ENCODE data around the gene MOV10. TPM values are rescaled to one million over a fixed set of nuclear protein-coding genes. Genes with fewer than 3 reads are reported as not detected.

MOV10 gene
- total and polyA plus RNA-seq, 9 of the 15 experiments (the other 6 are each of a cell fraction or from before 2014, with no cell fraction given), result 16.7 to 105 (median 49.5) TPM

- TF ChIP-seq TEAD1 (CRISPR knock-in tag; IDR thresholded peaks at IDR 0.05), result 0 out of 4 replicates have a peak, but pooled peaks of 1 of the 2 experiments have one; percentile 20
- peak; percentile 63 for TF ChIP-seq ARID1B (IDR thresholded peaks at IDR 0.05)
- TF ChIP-seq DACH1 (IDR thresholded peaks at IDR 0.05; ENCODE audit: partially characterized antibody), result peak; percentile 48
- TF ChIP-seq BCLAF1 (IDR thresholded peaks at IDR 0.05; ENCODE audit: borderline replicate concordance in 1 of 2, control insufficient read depth in 1 of 2, low read depth in 2 of 2, low read length in 1 of 2), result no peak
- peak; percentile 49; the same call in 1 of the 2 replicates for TF ChIP-seq CBFA2T3 (IDR thresholded peaks at IDR 0.05)
- TF ChIP-seq JUN (IDR thresholded peaks at IDR 0.05; ENCODE audit: borderline replicate concordance, low read depth, low read length), result no peak
- no peak for TF ChIP-seq JUN (CRISPR knock-in tag; IDR thresholded peaks at IDR 0.05; ENCODE audit: borderline replicate concordance)
- TF ChIP-seq ZBTB9 (CRISPR knock-in tag; IDR thresholded peaks at IDR 0.05), result no peak
- no peak for TF ChIP-seq ASH1L (IDR thresholded peaks at IDR 0.05; ENCODE audit: borderline replicate concordance, low read depth, partially characterized antibody)
- TF ChIP-seq, protein P1, sequence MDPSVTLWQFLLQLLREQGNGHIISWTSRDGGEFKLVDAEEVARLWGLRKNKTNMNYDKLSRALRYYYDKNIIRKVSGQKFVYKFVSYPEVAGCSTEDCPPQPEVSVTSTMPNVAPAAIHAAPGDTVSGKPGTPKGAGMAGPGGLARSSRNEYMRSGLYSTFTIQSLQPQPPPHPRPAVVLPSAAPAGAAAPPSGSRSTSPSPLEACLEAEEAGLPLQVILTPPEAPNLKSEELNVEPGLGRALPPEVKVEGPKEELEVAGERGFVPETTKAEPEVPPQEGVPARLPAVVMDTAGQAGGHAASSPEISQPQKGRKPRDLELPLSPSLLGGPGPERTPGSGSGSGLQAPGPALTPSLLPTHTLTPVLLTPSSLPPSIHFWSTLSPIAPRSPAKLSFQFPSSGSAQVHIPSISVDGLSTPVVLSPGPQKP (CRISPR knock-in tag; IDR thresholded peaks at IDR 0.05), result no peak
- TF ChIP-seq ZFP30 (CRISPR knock-in tag; IDR thresholded peaks at IDR 0.05; ENCODE audit: borderline replicate concordance), result no peak
- TF ChIP-seq, protein P2, sequence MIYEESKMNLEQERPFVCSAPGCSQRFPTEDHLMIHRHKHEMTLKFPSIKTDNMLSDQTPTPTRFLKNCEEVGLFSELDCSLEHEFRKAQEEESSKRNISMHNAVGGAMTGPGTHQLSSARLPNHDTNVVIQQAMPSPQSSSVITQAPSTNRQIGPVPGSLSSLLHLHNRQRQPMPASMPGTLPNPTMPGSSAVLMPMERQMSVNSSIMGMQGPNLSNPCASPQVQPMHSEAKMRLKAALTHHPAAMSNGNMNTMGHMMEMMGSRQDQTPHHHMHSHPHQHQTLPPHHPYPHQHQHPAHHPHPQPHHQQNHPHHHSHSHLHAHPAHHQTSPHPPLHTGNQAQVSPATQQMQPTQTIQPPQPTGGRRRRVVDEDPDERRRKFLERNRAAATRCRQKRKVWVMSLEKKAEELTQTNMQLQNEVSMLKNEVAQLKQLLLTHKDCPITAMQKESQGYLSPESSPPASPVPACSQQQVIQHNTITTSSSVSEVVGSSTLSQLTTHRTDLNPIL (CRISPR knock-in tag; IDR thresholded peaks at IDR 0.05), result no peak
- no peak for TF ChIP-seq FOXJ2 (tag; IDR thresholded peaks at IDR 0.05)
- no peak for TF ChIP-seq PCBP1 (IDR thresholded peaks at IDR 0.05; ENCODE audit: low read depth, low read length, poor library complexity, severe bottlenecking)
- TF ChIP-seq ETV6 (IDR thresholded peaks at IDR 0.05; ENCODE audit: borderline replicate concordance in 1 of 2, low read depth in 2 of 2, low read length in 1 of 2), result no peak
- no peak for TF ChIP-seq ETV6 (CRISPR knock-in tag; IDR thresholded peaks at IDR 0.05; ENCODE audit: borderline replicate concordance)
- TF ChIP-seq, protein P3, sequence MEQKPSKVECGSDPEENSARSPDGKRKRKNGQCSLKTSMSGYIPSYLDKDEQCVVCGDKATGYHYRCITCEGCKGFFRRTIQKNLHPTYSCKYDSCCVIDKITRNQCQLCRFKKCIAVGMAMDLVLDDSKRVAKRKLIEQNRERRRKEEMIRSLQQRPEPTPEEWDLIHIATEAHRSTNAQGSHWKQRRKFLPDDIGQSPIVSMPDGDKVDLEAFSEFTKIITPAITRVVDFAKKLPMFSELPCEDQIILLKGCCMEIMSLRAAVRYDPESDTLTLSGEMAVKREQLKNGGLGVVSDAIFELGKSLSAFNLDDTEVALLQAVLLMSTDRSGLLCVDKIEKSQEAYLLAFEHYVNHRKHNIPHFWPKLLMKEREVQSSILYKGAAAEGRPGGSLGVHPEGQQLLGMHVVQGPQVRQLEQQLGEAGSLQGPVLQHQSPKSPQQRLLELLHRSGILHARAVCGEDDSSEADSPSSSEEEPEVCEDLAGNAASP (IDR thresholded peaks at IDR 0.05), result no peak
Observed at GRCh38 chr1:112633628-112634027, 40.8 kb upstream of the MOV10 start (continued).
